Transverse colon (tissue), 3 donors: ENCODE data around the gene KRTAP5-11.

Source experiments
- POLR2A ChIP-seq: fragments of 450-650 bp; IDR thresholded peaks from one replicate; pipeline ENCODE4 v1.6.1; 2016; ENCODE audit warnings: antibody characterized with exemption, mild to moderate bottlenecking, moderate library complexity
- TF ChIP-seq, protein P1 (sequence below), 5 experiments: fragments of 200-600 bp in 3 of 5; fragments of 450-650 bp in 2 of 5; sonication (generic) in 3 of 5; IDR thresholded peaks; 1 replicate in 2 of 5; 2 replicates in 3 of 5; pipeline ENCODE4 v1.5.1; 2016 to 2017; ENCODE audit warnings: antibody characterized with exemption in 5 of 5, inconsistent platforms in 3 of 5, mild to moderate bottlenecking in 2 of 5, moderate library complexity in 1 of 5

DNA sequence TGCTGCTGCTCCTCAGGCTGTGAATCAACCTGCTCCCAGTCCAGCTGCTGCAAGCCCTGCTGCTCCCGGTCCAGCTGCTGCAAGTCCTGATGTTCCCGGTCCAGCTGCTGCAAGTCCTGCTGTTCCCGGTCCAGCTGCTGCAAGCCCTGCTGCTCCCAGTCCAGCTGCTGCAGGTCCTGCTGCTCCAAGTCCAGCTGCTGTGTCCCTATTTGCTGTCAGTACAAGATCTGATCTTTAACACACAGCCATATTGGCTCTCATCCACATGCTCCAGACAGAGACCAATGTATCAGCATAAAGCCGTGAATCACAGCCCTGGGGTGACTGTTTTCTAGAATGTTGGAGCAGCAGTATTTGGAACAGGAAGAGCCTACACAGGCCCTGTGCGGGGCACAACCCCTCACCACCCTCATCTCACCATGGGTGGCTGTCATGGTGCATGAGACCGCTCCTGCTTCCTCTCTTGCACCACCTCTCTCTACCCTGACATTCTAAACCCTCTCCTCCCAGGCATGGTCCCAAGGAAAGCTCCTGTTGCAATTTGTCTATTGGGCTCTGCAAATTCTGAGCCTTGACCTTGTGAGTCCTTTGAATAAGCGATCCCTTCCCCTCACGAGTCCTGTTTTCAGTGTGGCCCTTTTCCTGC, 13.8 kb downstream of the KRTAP5-11 start:
- TF ChIP-seq POLR2A, result no peak
- TF ChIP-seq, protein P1, sequence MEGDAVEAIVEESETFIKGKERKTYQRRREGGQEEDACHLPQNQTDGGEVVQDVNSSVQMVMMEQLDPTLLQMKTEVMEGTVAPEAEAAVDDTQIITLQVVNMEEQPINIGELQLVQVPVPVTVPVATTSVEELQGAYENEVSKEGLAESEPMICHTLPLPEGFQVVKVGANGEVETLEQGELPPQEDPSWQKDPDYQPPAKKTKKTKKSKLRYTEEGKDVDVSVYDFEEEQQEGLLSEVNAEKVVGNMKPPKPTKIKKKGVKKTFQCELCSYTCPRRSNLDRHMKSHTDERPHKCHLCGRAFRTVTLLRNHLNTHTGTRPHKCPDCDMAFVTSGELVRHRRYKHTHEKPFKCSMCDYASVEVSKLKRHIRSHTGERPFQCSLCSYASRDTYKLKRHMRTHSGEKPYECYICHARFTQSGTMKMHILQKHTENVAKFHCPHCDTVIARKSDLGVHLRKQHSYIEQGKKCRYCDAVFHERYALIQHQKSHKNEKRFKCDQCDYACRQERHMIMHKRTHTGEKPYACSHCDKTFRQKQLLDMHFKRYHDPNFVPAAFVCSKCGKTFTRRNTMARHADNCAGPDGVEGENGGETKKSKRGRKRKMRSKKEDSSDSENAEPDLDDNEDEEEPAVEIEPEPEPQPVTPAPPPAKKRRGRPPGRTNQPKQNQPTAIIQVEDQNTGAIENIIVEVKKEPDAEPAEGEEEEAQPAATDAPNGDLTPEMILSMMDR (IDR thresholded peaks at IDR 0.05), result no peak
